Osteoblast (primary cell): ENCODE data around the gene ITGA3. TPM values are rescaled to one million over a fixed set of nuclear protein-coding genes. Genes with fewer than 3 reads are reported as not detected.

Source experiments
- DNase-seq: peaks from one replicate; pipeline ENCODE4 v3.0.0; 2011; ENCODE audit warnings: low spot score, mixed read lengths; ENCODE audit not compliant: insufficient read length; ENCODE audit errors: missing footprints
- H2AFZ ChIP-seq: 2 replicates; pipeline ENCODE4 v1.6.0; 2011; ENCODE audit warnings: mild to moderate bottlenecking, low read length
- H3K27ac ChIP-seq: 2 replicates; pipeline ENCODE4 v1.5.1; 2011; ENCODE audit warnings: mild to moderate bottlenecking, low read depth, low read length, moderate library complexity
- H3K27me3 ChIP-seq: 2 replicates; pipeline ENCODE4 v1.6.0; 2012; ENCODE audit warnings: mild to moderate bottlenecking, control low read depth, inconsistent platforms, low read length, moderate library complexity; ENCODE audit not compliant: insufficient read depth
- H3K36me3 ChIP-seq: 2 replicates; pipeline ENCODE4 v1.5.1; 2011; ENCODE audit warnings: mild to moderate bottlenecking, low read length, control low read depth, moderate library complexity; ENCODE audit not compliant: insufficient read depth
- H3K4me1 ChIP-seq: 2 replicates; pipeline ENCODE4 v1.5.1; 2011; ENCODE audit warnings: mild to moderate bottlenecking, low read length, control low read depth, moderate library complexity; ENCODE audit not compliant: insufficient read depth
- H3K4me2 ChIP-seq: 2 replicates; pipeline ENCODE4 v1.6.0; 2011; ENCODE audit warnings: mild to moderate bottlenecking, low read length; ENCODE audit not compliant: insufficient read depth
- H3K4me3 ChIP-seq: fragments of 200-600 bp; sonication (generic); 3 replicates; pipeline ENCODE4 v1.5.1; 2012; ENCODE audit warnings: mild to moderate bottlenecking, low read length, inconsistent platforms; ENCODE audit not compliant: insufficient read depth
- H3K79me2 ChIP-seq: 2 replicates; pipeline ENCODE4 v1.6.0; 2012; ENCODE audit warnings: mild to moderate bottlenecking, low read length, control low read depth, inconsistent platforms; ENCODE audit not compliant: insufficient read depth
- H3K9me3 ChIP-seq: 2 replicates; pipeline ENCODE4 v1.5.1; 2011; ENCODE audit warnings: low read depth, low read length, control low read depth
- H4K20me1 ChIP-seq: 2 replicates; pipeline ENCODE4 v1.6.0; 2012; ENCODE audit warnings: mild to moderate bottlenecking, low read length, control low read depth; ENCODE audit not compliant: insufficient read depth
- CTCF ChIP-seq: IDR thresholded peaks from 2 replicates; pipeline ENCODE4 v1.5.1; 2011; ENCODE audit warnings: mild to moderate bottlenecking, low read depth, low read length, moderate library complexity; ENCODE audit errors: extremely low read depth
- total RNA-seq: library from RNA; depleted of rRNA; stranded (reverse); fragments of >200 nt; gene quantifications from 2 replicates; pipeline ENCODE4 v1.2.3, GENCODE V29; 2012

Gene ITGA3
- total RNA-seq, 1 donor: 81.4 TPM

DNA sequence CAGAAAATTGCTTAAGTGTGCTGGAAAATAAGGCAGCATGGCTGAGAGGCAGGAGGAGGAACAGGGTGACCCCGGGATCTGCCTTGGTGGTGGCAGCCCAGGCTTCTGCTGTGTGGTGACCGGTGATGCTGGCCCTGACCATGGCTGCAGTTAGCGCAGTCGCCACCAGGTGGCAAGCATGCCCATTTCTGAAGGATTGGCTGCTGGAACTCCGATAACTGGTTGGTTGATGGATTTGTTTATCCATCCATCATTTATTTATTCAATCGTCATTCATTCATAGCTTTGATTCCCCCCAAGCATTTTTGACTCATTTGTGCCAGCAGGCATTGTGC lies 29.1 kb upstream of the ITGA3 start:
- Histone ChIP-seq H3K4me1 (peaks cover 23% of the 10 kb centered on the region), H3K27ac (peak overlapping the region; percentile 94), H2AFZ (peak overlapping the region; percentile 88), H4K20me1 (no peaks in the 10 kb centered on the region), H3K9me3 (no peaks in the 10 kb centered on the region), H3K36me3 (no peaks in the 10 kb centered on the region), H3K27me3 (no peaks in the 10 kb centered on the region), H3K4me3 (peak overlapping the region; percentile 68), H3K79me2 (peaks cover 5% of the 10 kb centered on the region), H3K4me2 (peak overlapping the region; percentile 95)
- peak; percentile 96 for TF ChIP-seq CTCF
- DNase-seq: peak; percentile 92

GRCh38 chr17:50027172-50027880 lies 28.6 kb upstream of the ITGA3 start:
- H2AFZ ChIP-seq: peak overlapping the region; percentile 88
- TF ChIP-seq CTCF: no peak

GRCh38 chr17:50027881-50028735 lies 27.8 kb upstream of the ITGA3 start:
- Histone ChIP-seq H3K27me3 (no peaks in the 10 kb centered on the region), H3K4me2 (peak overlapping the region; percentile 95), H4K20me1 (no peaks in the 10 kb centered on the region), H3K4me3 (peak overlapping the region; percentile 68), H2AFZ (peak overlapping the region; percentile 88), H3K79me2 (peaks cover 5% of the 10 kb centered on the region), H3K4me1 (peaks cover 25% of the 10 kb centered on the region), H3K27ac (peak overlapping the region; percentile 94), H3K36me3 (no peaks in the 10 kb centered on the region), H3K9me3 (no peaks in the 10 kb centered on the region)
- TF ChIP-seq CTCF: no peak
- no peak for DNase-seq

More at GRCh38 chr17:50027172-50027880, 28.6 kb upstream of the ITGA3 start:
- Histone ChIP-seq H3K79me2 (peaks cover 5% of the 10 kb centered on the region), H3K4me3 (peak overlapping the region; percentile 68), H3K27me3 (no peaks in the 10 kb centered on the region), H3K27ac (peak overlapping the region; percentile 94), H3K4me2 (peak overlapping the region; percentile 95), H3K36me3 (no peaks in the 10 kb centered on the region), H4K20me1 (no peaks in the 10 kb centered on the region), H3K9me3 (no peaks in the 10 kb centered on the region), H3K4me1 (peaks cover 23% of the 10 kb centered on the region)
- peak; percentile 96 for DNase-seq

- Histone ChIP-seq H3K27ac (peak overlapping the region; percentile 94), H3K4me2 (peak overlapping the region; percentile 44), H2AFZ (peak overlapping the region; percentile 82), H3K4me3 (peak overlapping the region; percentile 68), H4K20me1 (no peaks in the 10 kb centered on the region), H3K9me3 (no peaks in the 10 kb centered on the region), H3K4me1 (peaks cover 31% of the 10 kb centered on the region), H3K36me3 (no peaks in the 10 kb centered on the region), H3K27me3 (no peaks in the 10 kb centered on the region), H3K79me2 (peaks cover 5% of the 10 kb centered on the region)
- TF ChIP-seq CTCF: no peak
- DNase-seq: no peak
These were observed 27.2 kb upstream of the ITGA3 start for GRCh38 chr17:50028736-50029120.
